ENCODE measurements around the gene SPATA31A6. TPM values are rescaled to one million over a fixed set of nuclear protein-coding genes. Genes with fewer than 3 reads are reported as not detected.
"Not testable (repeated sequence)": the region's sequence is repeated elsewhere in the genome, so short reads cannot be mapped to it uniquely, and the experiment has no call there.

The SPATA31A6 gene
- total RNA-seq (2014; rRNA removed; shearing (Covaris generic)) (not detected in 2 replicates), polyA plus RNA-seq (2016; fragmentation: Nextera tagmentation; extraction: Ambion mirVana) (not detected in 2 replicates)

DNA sequence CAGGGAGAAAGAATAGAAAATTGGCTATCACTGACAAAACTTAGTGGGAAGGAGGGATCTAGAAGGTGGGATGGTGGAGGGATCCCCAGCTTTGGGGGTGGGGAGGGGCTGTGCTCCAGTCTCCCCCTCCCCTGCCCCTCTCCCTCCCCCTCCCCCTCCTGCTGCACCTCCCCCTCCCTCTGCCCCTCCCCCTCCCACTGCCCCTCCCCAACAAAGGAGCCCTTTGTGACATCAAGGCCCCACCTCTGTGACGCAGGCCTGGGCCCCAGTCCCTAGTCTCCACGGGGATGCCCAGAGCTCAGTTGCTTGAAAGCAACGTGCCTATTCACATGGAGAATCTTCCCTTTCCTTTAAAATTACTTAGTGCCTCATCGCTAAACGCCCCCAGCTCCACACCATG, at the start of gene SPATA31A6:
SPATA31A6 (plus strand) TSS at position 301 of the 400 bp plus-strand sequence; CDS start at position 330, 29 bp downstream.
- H3K4me3 ChIP-seq; H4K20me1 ChIP-seq (ENCODE audit: insufficient read depth); H3K9ac ChIP-seq; H3K79me2 ChIP-seq (ENCODE audit: insufficient read depth); DNase-seq; H3K4me1 ChIP-seq (ENCODE audit: insufficient read depth); H3K9me2 ChIP-seq (ENCODE audit: insufficient read depth); H2AFZ ChIP-seq; H3K9me3 ChIP-seq (ENCODE audit: low read depth); in situ Hi-C loops (cut with MboI); H3K27me3 ChIP-seq (replicated peaks; ENCODE audit: insufficient read depth); H3K4me2 ChIP-seq (ENCODE audit: unreplicated experiment); H3K36me3 ChIP-seq (ENCODE audit: low read depth); H3K27ac ChIP-seq; H3F3A ChIP-seq (ENCODE audit: insufficient read depth): not testable (repeated sequence)
- WGBS, 2 experiments (ENCODE audit: low coverage in 1 of 2, low lambda C conversion rate in 2 of 2, missing lambda C conversion rate in 2 of 2) = 60% methylated on average over 5 of the region's 5 CpGs; no CpG with 5 or more reads in 1 of the 2 experiments

GRCh38 chr9:42160299-42160698, 23.2 kb upstream of the SPATA31A6 start:
- in situ Hi-C loops (cut with MboI); H3K4me3 ChIP-seq; H2AFZ ChIP-seq; H3K27ac ChIP-seq; DNase-seq; H3K9ac ChIP-seq; H3K9me3 ChIP-seq (ENCODE audit: low read depth); H3K36me3 ChIP-seq (ENCODE audit: low read depth); H3K4me1 ChIP-seq (ENCODE audit: insufficient read depth); H3K79me2 ChIP-seq (ENCODE audit: insufficient read depth); H3K4me2 ChIP-seq (ENCODE audit: unreplicated experiment); H3K9me2 ChIP-seq (ENCODE audit: insufficient read depth); H3F3A ChIP-seq (ENCODE audit: insufficient read depth); H4K20me1 ChIP-seq (ENCODE audit: insufficient read depth); H3K27me3 ChIP-seq (replicated peaks; ENCODE audit: insufficient read depth): not testable (repeated sequence)
- 0 to 8% methylated on average over 1 of the region's 1 CpG for WGBS, 2 experiments (ENCODE audit: low coverage in 1 of 2, low lambda C conversion rate in 2 of 2, missing lambda C conversion rate in 2 of 2)

GRCh38 chr9:42219861-42220260, 36.4 kb downstream of the SPATA31A6 start:
- H4K20me1 ChIP-seq (ENCODE audit: insufficient read depth); H3K36me3 ChIP-seq (ENCODE audit: low read depth); H3K27me3 ChIP-seq (replicated peaks; ENCODE audit: insufficient read depth); H2AFZ ChIP-seq; H3K9me2 ChIP-seq (ENCODE audit: insufficient read depth); H3K9ac ChIP-seq; in situ Hi-C loops (cut with MboI); H3K4me2 ChIP-seq (ENCODE audit: unreplicated experiment); H3K4me3 ChIP-seq; H3K79me2 ChIP-seq (ENCODE audit: insufficient read depth); H3K9me3 ChIP-seq (ENCODE audit: low read depth); H3F3A ChIP-seq (ENCODE audit: insufficient read depth); H3K4me1 ChIP-seq (ENCODE audit: insufficient read depth); DNase-seq; H3K27ac ChIP-seq: not testable (repeated sequence)
- 5 to 13% methylated on average over 2 of the region's 2 CpGs for WGBS, 2 experiments (ENCODE audit: low coverage in 1 of 2, low lambda C conversion rate in 2 of 2, missing lambda C conversion rate in 2 of 2)

GRCh38 chr9:42223230-42223629, 39.8 kb downstream of the SPATA31A6 start:
- H3K9ac ChIP-seq; H3K4me2 ChIP-seq (ENCODE audit: unreplicated experiment); H3K4me1 ChIP-seq (ENCODE audit: insufficient read depth); H4K20me1 ChIP-seq (ENCODE audit: insufficient read depth); H3K36me3 ChIP-seq (ENCODE audit: low read depth); H3K27me3 ChIP-seq (replicated peaks; ENCODE audit: insufficient read depth); in situ Hi-C loops (cut with MboI); H3K4me3 ChIP-seq; DNase-seq; H2AFZ ChIP-seq; H3F3A ChIP-seq (ENCODE audit: insufficient read depth); H3K79me2 ChIP-seq (ENCODE audit: insufficient read depth); H3K9me2 ChIP-seq (ENCODE audit: insufficient read depth); H3K27ac ChIP-seq; H3K9me3 ChIP-seq (ENCODE audit: low read depth): not testable (repeated sequence)
- 58 to 70% methylated on average over 7 to 8 of the region's 10 CpGs for WGBS, 2 experiments (ENCODE audit: low coverage in 1 of 2, low lambda C conversion rate in 2 of 2, missing lambda C conversion rate in 2 of 2)

DNA sequence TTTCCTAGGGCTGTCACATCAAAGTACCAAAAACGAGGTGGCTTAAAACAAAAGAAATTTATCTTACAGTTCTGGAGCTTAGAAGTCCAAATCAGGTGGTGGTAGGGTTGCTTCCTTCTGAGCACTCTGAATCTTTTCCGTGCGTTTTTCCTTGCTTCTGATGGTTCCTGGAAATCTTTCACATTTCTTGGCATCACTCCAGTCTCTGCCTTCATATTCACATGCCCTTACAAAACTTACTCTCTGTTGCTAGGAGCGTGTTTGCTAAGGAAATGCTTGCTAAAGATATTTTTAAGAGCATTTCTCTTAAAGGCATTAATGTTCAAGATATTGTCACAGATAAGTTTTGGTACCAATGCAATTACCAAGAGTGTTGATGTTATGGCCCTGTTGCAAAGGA, 49.6 kb downstream of the SPATA31A6 start:
- H3K4me2 ChIP-seq (ENCODE audit: unreplicated experiment); H3K36me3 ChIP-seq (ENCODE audit: low read depth); H4K20me1 ChIP-seq (ENCODE audit: insufficient read depth); H3K9ac ChIP-seq; H3K27me3 ChIP-seq (replicated peaks; ENCODE audit: insufficient read depth); H2AFZ ChIP-seq; H3F3A ChIP-seq (ENCODE audit: insufficient read depth); in situ Hi-C loops (cut with MboI); H3K9me3 ChIP-seq (ENCODE audit: low read depth); H3K4me3 ChIP-seq; H3K27ac ChIP-seq; H3K9me2 ChIP-seq (ENCODE audit: insufficient read depth); H3K79me2 ChIP-seq (ENCODE audit: insufficient read depth); DNase-seq; H3K4me1 ChIP-seq (ENCODE audit: insufficient read depth): not testable (repeated sequence)
- WGBS, 2 experiments (ENCODE audit: low coverage in 1 of 2, low lambda C conversion rate in 2 of 2, missing lambda C conversion rate in 2 of 2) = 2 to 7% methylated on average over 4 of the region's 4 CpGs

DNA sequence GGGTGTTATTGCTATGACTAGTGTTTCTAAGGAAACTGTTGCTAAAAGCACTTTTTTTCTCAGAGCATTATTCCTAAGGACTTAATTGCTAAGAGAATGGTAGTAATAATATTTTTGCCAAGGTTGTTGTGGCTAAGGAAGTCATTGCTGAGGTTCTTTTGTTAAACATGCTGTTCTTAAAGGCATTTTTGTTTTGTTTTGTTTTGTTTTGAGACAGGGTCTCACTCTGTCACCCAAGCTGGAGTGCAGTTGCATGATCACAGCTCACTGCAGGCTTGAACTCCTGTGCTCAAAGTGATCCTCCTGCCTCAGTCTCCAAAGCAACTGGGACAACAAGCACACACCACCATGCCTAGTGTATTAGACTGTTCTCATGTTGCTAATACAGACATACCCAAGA, 51.2 kb downstream of the SPATA31A6 start:
- H3K9me2 ChIP-seq (ENCODE audit: insufficient read depth); H3K9ac ChIP-seq; H4K20me1 ChIP-seq (ENCODE audit: insufficient read depth); in situ Hi-C loops (cut with MboI); H3K27me3 ChIP-seq (replicated peaks; ENCODE audit: insufficient read depth); H3K4me2 ChIP-seq (ENCODE audit: unreplicated experiment); H3K9me3 ChIP-seq (ENCODE audit: low read depth); H3K4me3 ChIP-seq; H3F3A ChIP-seq (ENCODE audit: insufficient read depth); H3K27ac ChIP-seq; H3K36me3 ChIP-seq (ENCODE audit: low read depth); H2AFZ ChIP-seq; DNase-seq; H3K79me2 ChIP-seq (ENCODE audit: insufficient read depth); H3K4me1 ChIP-seq (ENCODE audit: insufficient read depth): not testable (repeated sequence)

- H3K9me2 ChIP-seq (ENCODE audit: insufficient read depth); H3K9ac ChIP-seq; H3K9me3 ChIP-seq (ENCODE audit: low read depth); DNase-seq; H4K20me1 ChIP-seq (ENCODE audit: insufficient read depth); H3K27me3 ChIP-seq (replicated peaks; ENCODE audit: insufficient read depth); H3K79me2 ChIP-seq (ENCODE audit: insufficient read depth); H3K27ac ChIP-seq; H2AFZ ChIP-seq; H3K4me3 ChIP-seq; in situ Hi-C loops (cut with MboI); H3K4me2 ChIP-seq (ENCODE audit: unreplicated experiment); H3F3A ChIP-seq (ENCODE audit: insufficient read depth); H3K36me3 ChIP-seq (ENCODE audit: low read depth); H3K4me1 ChIP-seq (ENCODE audit: insufficient read depth): not testable (repeated sequence)
- no CpG with 5 or more reads among the region's 1 CpG for WGBS, 2 experiments (ENCODE audit: low coverage in 1 of 2, low lambda C conversion rate in 2 of 2, missing lambda C conversion rate in 2 of 2)
These were observed 52.0 kb downstream of the SPATA31A6 start for GRCh38 chr9:42235352-42235991.

DNA sequence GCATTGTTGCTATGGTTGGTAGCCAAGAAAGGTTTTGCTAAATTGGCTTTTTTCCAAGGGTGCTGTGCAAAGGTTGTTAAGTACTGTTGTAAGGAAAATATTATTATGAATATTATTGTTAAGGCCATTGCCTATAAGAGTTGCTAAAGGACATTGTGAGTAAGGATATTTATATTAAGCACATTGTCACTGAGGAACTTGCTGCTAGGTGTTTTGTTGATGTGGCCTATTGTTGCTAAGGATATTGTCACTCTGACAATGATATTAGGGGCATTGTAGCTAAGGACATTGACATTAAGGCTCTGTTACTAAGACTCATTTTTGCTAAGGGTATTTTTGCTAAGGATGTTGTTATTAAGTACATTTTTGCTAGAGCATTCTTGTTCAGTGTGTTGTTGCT, 52.6 kb downstream of the SPATA31A6 start:
- H3K79me2 ChIP-seq (ENCODE audit: insufficient read depth); H3K27ac ChIP-seq; H4K20me1 ChIP-seq (ENCODE audit: insufficient read depth); in situ Hi-C loops (cut with MboI); H3K36me3 ChIP-seq (ENCODE audit: low read depth); H3F3A ChIP-seq (ENCODE audit: insufficient read depth); H3K9ac ChIP-seq; H3K4me2 ChIP-seq (ENCODE audit: unreplicated experiment); H3K9me3 ChIP-seq (ENCODE audit: low read depth); H3K9me2 ChIP-seq (ENCODE audit: insufficient read depth); H2AFZ ChIP-seq; DNase-seq; H3K4me1 ChIP-seq (ENCODE audit: insufficient read depth); H3K4me3 ChIP-seq; H3K27me3 ChIP-seq (replicated peaks; ENCODE audit: insufficient read depth): not testable (repeated sequence)

Data from GM23248 (cell line).